Lower lobe of right lung (tissue), 2 donors: Measurements from ENCODE around the gene ATAD1. TPM values are rescaled to one million over a fixed set of nuclear protein-coding genes. Genes with fewer than 3 reads are reported as not detected.

ENCODE experiments used
- ATAC-seq, 2 donors: fragments of 200-7000 bp; cut with Tn5 transposase; one replicate each; pipeline ENCODE4 v1.9.1; 2020 to 2022; ENCODE audit warnings: mild to moderate bottlenecking in 2 of 2, moderate library complexity in 2 of 2
- DNase-seq: peaks from one replicate; pipeline ENCODE4 v3.0.0-alpha.2; 2020
- H3K27ac ChIP-seq: fragments of 200-600 bp; one replicate; pipeline ENCODE4 v1.8.0; 2022
- H3K27me3 ChIP-seq: fragments of 200-600 bp; one replicate; pipeline ENCODE4 v1.8.0; 2022; ENCODE audit warnings: low read depth
- H3K36me3 ChIP-seq: fragments of 200-600 bp; one replicate; pipeline ENCODE4 v1.8.0; 2022; ENCODE audit warnings: mild to moderate bottlenecking
- H3K4me1 ChIP-seq: fragments of 200-600 bp; one replicate; pipeline ENCODE4 v1.8.0; 2022
- H3K4me3 ChIP-seq: fragments of 200-600 bp; one replicate; pipeline ENCODE4 v1.8.0; 2022; ENCODE audit warnings: mild to moderate bottlenecking
- H3K9me3 ChIP-seq: fragments of 200-600 bp; one replicate; pipeline ENCODE4 v1.8.0; 2022
- intact Hi-C: fragments of 100-400 bp; cut with DNase I; formaldehyde crosslinking; loops from one replicate; pipeline ENCODE4 v1.11.0; 2022
- total RNA-seq: library from RNA; stranded (reverse); fragmentation: NEBNext Ultra II Directional; extraction: Animal tissue kit (Norgen Biotek cat#: 25700); gene quantifications from one replicate; pipeline ENCODE4 v1.2.1, GENCODE V29; 2021
- TF ChIP-seq, protein P1 (sequence below): fragments of 200-600 bp; IDR thresholded peaks from one replicate; pipeline ENCODE4 v1.8.0; 2022; ENCODE audit warnings: antibody characterized with exemption, mild to moderate bottlenecking
- donor health status: DM: no; HTN: yes; CAD: no; lungs with severe emphysema.

Gene ATAD1
- total RNA-seq, 1 donor from 2014 or later, result 51.2 TPM

DNA sequence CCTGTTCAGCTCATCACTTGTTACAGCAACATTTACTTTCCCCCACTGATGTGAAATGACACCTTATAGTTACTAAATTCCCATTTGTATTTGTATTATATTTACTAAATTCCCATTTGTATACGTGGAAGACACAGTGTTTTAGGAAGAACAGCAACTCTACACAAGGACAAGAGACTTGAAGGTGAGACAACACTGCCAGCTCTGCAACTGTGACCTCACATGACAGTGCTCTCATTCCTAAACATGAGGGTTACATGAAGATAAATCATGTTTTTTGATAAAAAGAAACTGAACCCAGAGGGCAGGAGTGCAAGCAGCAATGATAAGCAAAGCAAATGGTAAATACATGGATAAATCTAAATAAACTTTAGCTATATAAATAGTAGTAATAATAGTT lies 60.3 kb downstream of the ATAD1 start:
- ATAC-seq (no peak), DNase-seq (no peak)
- peaks cover 7% of the 10 kb centered on the region for H3K4me1 ChIP-seq
- intact Hi-C loops, result no loop called here
- TF ChIP-seq, protein P1, sequence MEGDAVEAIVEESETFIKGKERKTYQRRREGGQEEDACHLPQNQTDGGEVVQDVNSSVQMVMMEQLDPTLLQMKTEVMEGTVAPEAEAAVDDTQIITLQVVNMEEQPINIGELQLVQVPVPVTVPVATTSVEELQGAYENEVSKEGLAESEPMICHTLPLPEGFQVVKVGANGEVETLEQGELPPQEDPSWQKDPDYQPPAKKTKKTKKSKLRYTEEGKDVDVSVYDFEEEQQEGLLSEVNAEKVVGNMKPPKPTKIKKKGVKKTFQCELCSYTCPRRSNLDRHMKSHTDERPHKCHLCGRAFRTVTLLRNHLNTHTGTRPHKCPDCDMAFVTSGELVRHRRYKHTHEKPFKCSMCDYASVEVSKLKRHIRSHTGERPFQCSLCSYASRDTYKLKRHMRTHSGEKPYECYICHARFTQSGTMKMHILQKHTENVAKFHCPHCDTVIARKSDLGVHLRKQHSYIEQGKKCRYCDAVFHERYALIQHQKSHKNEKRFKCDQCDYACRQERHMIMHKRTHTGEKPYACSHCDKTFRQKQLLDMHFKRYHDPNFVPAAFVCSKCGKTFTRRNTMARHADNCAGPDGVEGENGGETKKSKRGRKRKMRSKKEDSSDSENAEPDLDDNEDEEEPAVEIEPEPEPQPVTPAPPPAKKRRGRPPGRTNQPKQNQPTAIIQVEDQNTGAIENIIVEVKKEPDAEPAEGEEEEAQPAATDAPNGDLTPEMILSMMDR, result no peak
- H3K27ac ChIP-seq, result no peak overlapping the region
- peaks cover 39% of the 10 kb centered on the region for H3K36me3 ChIP-seq
- H3K9me3 ChIP-seq, result no peaks in the 10 kb centered on the region
- H3K27me3 ChIP-seq, result no peaks in the 10 kb centered on the region
- no peak overlapping the region for H3K4me3 ChIP-seq

DNA sequence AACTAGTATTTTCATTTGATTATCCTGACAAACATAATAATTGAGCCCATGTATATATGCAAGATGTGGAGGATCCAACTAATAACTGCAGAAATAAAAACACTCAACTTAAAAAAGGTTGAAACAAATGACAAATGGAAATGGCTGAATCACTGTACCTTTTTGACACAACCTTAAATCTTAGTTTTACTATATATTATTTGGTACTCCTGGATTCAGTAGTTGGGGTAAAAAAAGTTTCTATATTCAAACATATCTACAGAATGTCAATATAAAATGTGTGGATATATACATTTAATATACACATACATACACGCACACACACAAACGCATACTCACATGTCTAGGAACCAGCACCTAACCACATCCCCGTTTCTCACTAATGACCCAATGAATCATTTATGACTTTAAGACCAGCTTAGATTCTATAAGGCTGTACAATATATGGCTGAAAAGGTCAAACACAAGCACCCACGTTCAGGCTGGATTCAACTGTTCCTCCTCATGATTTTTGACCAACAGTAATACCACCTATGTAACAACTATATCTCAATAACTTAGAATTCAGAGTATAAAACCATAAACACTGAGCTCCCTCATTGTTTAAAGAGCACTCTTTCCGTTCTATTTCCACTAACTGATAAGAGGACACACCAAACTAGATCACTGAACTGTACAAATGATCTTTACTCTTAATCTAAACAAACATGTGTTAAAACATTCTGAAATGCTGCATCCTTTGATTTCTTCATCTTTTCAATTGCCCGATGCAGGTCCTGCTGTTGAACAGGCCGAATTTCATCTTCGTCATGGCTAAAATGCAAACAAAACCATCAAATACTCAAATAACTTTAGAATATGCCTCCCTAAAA lies 63.8 kb downstream of the ATAD1 start:
- Histone ChIP-seq H3K36me3 (peaks cover 39% of the 10 kb centered on the region), H3K27me3 (no peaks in the 10 kb centered on the region), H3K27ac (no peak overlapping the region), H3K4me1 (no peaks in the 10 kb centered on the region), H3K9me3 (no peaks in the 10 kb centered on the region), H3K4me3 (no peak overlapping the region)
- TF ChIP-seq, protein P1, result no peak
- no peak for ATAC-seq
- intact Hi-C loops, result no loop called here
- no peak for DNase-seq

DNA sequence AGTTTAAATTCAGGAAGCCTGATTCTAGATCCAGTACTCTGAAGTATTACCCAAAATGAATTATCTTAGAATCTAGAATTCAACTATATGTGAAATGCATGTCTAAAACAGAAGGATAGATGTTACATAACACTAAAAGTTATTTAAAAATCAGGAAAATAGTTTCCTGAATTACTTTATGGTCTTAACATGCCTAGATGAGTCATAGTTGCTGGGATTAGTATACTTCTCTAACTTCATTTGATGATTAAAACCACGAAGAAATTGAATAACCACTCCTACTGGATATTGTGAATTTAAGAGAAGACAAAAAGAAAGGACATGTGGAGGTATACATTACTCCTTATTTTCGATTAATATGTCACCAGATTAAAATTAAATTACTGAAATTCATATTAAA lies 65.5 kb downstream of the ATAD1 start:
- H3K27me3 ChIP-seq, result no peaks in the 10 kb centered on the region
- H3K27ac ChIP-seq, result no peak overlapping the region
- no peak overlapping the region for H3K4me3 ChIP-seq
- no peaks in the 10 kb centered on the region for H3K9me3 ChIP-seq
- H3K4me1 ChIP-seq, result no peaks in the 10 kb centered on the region
- TF ChIP-seq, protein P1, result no peak
- no peak for DNase-seq
- ATAC-seq, result no peak
- intact Hi-C loops, result no loop called here
- peaks cover 49% of the 10 kb centered on the region for H3K36me3 ChIP-seq

DNA sequence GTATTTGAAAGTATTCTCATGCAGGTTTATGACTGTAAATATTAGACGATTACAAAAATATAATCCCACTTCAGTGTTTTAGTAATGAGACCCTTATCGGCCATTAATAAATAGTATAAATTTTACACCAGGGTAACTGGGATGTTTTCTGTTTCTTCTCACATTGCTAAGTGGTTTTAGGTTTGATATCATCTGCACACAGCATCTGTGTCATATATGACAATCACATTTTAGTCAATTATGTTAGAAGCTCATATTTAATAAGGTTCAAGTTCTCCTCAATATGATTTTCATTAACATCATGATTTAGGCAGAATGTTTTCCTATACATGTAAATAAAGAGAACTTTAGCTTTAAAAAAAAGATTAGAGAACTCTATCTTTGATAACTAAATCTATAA lies 66.8 kb downstream of the ATAD1 start:
- intact Hi-C loops, result no loop called here
- no peak for DNase-seq

DNA sequence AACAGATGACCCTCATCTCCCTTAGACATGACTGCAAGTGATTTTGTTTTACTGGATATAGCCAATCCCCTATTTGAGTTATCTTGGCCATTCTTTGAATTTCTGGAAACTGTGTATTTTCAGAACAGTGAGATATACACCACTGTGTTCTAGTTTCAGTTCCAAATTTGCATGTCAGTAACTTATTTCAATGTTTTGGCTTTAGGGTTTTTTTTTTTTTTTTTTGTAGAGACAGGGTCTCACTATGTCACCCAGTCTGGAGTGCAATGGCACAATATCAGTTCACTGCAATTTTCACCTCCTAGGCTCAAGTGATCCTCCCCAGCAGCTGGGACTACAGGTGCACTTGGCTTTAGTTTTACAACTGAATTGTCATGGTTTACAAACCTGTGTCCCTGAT lies 67.2 kb downstream of the ATAD1 start:
- Histone ChIP-seq H3K4me1 (no peaks in the 10 kb centered on the region), H3K27ac (no peak overlapping the region), H3K9me3 (no peaks in the 10 kb centered on the region), H3K27me3 (no peaks in the 10 kb centered on the region), H3K4me3 (no peak overlapping the region), H3K36me3 (peaks cover 59% of the 10 kb centered on the region)
- TF ChIP-seq, protein P1, result no peak
- ATAC-seq (no peak), DNase-seq (no peak)
- intact Hi-C loops, result no loop called here

More for the DNA sequence above, 66.8 kb downstream of the ATAD1 start:
- ATAC-seq, result no peak
- peaks cover 59% of the 10 kb centered on the region for H3K36me3 ChIP-seq
- no peak overlapping the region for H3K27ac ChIP-seq
- H3K4me1 ChIP-seq, result no peaks in the 10 kb centered on the region
- H3K27me3 ChIP-seq, result no peaks in the 10 kb centered on the region
- TF ChIP-seq, protein P1, result no peak
- no peaks in the 10 kb centered on the region for H3K9me3 ChIP-seq
- no peak overlapping the region for H3K4me3 ChIP-seq
